OCI-LY3 (cell line): ENCODE results near the gene PREB.

Experiments used
- H2AFZ ChIP-seq: fragments of 200-600, 300-600 bp; shearing (Covaris generic); 2 replicates; pipeline ENCODE4 v1.6.0; 2014; ENCODE audit warnings: antibody characterized with exemption, low read depth, low read length
- H3K27ac ChIP-seq: fragments of 200-600, 300-600 bp; sonication (generic); 2 replicates; pipeline ENCODE4 v1.5.1; 2014; ENCODE audit warnings: mild to moderate bottlenecking, low read length, moderate library complexity, mixed read lengths
- H3K27me3 ChIP-seq: fragments of 200-600, 300-600 bp; sonication (generic); 2 replicates; pipeline ENCODE4 v1.6.1; 2014; ENCODE audit warnings: low read depth, low read length, mixed read lengths
- H3K36me3 ChIP-seq: fragments of 200-600, 300-600 bp; sonication (generic); replicated peaks from 2 replicates; pipeline ENCODE3; 2014; ENCODE audit warnings: low read depth, low read length, mixed read lengths
- H3K4me1 ChIP-seq: fragments of 300-600, 200-600 bp; sonication (generic); 2 replicates; pipeline ENCODE4 v1.6.1; 2014; ENCODE audit warnings: low read length, mixed read lengths
- H3K4me2 ChIP-seq: fragments of 200-600, 300-600 bp; sonication (generic); 2 replicates; pipeline ENCODE4 v1.6.1; 2014; ENCODE audit warnings: low read length, mixed read lengths
- H3K4me3 ChIP-seq: fragments of 300-600, 200-600 bp; sonication (generic); 2 replicates; pipeline ENCODE4 v1.5.1; 2014; ENCODE audit warnings: antibody characterized with exemption, mild to moderate bottlenecking, low read length, moderate library complexity
- H3K79me2 ChIP-seq: fragments of 300-600, 200-600 bp; shearing (Covaris generic); 2 replicates; pipeline ENCODE4 v1.6.1; 2014; ENCODE audit warnings: mild to moderate bottlenecking, low read length, mixed read lengths
- H3K9ac ChIP-seq: fragments of 300-600, 200-600 bp; shearing (Covaris generic); 2 replicates; pipeline ENCODE4 v1.6.0; 2014; ENCODE audit warnings: mild to moderate bottlenecking, low read length, moderate library complexity
- H3K9me3 ChIP-seq: fragments of 200-600, 300-600 bp; shearing (Covaris generic); 2 replicates; pipeline ENCODE4 v1.6.1; 2014; ENCODE audit warnings: low read length, mixed read lengths; ENCODE audit not compliant: insufficient read depth
- H4K20me1 ChIP-seq: fragments of 200-600, 300-600 bp; sonication (generic); 2 replicates; pipeline ENCODE4 v1.6.1; 2016; ENCODE audit warnings: low read length, mixed read lengths; ENCODE audit not compliant: insufficient read depth
- EZH2phosphoT487 ChIP-seq: fragments of 200-600 bp; shearing (Covaris generic); IDR thresholded peaks from 2 replicates; pipeline ENCODE4 v1.6.1; 2018; ENCODE audit warnings: antibody characterized with exemption, mixed run types, low read depth
- TF ChIP-seq, protein P1 (sequence below): fragments of 200-600, 300-600 bp; sonication (generic); IDR thresholded peaks from 2 replicates; pipeline ENCODE4 v1.5.1; 2014; ENCODE audit warnings: antibody characterized with exemption, low read length, low read depth

The PREB gene

DNA sequence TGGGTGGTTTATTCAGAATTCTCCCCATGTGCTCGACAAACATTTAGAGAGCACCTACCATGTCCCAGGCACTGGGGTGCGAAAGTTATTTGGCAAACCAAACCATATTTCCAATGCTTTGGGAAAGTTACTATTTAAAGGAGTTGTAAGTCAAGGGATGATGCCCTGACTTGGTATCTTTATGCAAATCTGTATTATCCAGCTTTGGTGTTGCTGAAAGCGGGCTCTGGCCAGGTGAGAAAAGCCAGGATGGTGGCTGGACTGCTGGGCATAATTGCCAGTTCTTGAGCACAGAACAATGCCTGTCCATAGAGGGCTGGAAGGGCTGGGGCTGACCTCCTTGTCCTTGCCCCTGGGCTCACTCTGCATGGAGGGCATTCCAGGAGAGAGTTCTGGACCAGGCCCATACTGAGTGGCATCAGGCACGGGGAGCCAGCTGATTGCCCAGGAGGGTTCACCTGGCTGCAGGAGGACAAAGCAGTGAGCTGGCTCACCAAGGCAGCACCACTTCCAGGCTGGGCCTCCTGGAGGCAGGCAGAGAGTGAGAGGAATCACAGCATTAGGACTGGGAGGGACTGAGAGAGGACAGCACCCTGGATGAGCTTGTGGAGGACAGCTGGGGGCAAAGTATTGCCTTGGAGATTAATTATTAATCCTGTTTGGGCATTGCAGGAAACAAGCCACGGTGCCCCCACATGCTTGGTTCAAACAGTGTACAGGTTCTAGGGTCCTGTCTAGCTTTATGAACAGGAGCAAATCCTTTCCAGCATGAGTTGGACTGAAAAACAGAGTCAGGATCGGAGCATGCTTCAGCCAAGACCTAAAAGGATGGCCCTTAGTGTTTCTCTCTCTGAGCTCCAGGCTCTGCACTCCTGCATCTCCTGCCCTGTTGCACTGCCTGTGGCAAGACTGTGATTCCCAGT is 40.7 kb downstream of the PREB start:
- no peaks in the 10 kb centered on the region for H3K36me3 ChIP-seq
- H3K27me3 ChIP-seq, result no peaks in the 10 kb centered on the region
- H3K27ac ChIP-seq, result no peak overlapping the region
- H3K9me3 ChIP-seq, result no peaks in the 10 kb centered on the region
- no peak overlapping the region for H3K4me3 ChIP-seq
- H4K20me1 ChIP-seq, result no peaks in the 10 kb centered on the region
- no peaks in the 10 kb centered on the region for H3K79me2 ChIP-seq
- H3K9ac ChIP-seq, result no peak overlapping the region
- no peak overlapping the region for H2AFZ ChIP-seq
- no peak overlapping the region for H3K4me2 ChIP-seq
- peaks cover 8% of the 10 kb centered on the region; the same call in 1 of the 2 replicates for H3K4me1 ChIP-seq
- no peak for TF ChIP-seq EZH2phosphoT487
- TF ChIP-seq, protein P1, sequence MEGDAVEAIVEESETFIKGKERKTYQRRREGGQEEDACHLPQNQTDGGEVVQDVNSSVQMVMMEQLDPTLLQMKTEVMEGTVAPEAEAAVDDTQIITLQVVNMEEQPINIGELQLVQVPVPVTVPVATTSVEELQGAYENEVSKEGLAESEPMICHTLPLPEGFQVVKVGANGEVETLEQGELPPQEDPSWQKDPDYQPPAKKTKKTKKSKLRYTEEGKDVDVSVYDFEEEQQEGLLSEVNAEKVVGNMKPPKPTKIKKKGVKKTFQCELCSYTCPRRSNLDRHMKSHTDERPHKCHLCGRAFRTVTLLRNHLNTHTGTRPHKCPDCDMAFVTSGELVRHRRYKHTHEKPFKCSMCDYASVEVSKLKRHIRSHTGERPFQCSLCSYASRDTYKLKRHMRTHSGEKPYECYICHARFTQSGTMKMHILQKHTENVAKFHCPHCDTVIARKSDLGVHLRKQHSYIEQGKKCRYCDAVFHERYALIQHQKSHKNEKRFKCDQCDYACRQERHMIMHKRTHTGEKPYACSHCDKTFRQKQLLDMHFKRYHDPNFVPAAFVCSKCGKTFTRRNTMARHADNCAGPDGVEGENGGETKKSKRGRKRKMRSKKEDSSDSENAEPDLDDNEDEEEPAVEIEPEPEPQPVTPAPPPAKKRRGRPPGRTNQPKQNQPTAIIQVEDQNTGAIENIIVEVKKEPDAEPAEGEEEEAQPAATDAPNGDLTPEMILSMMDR, result no peak

DNA sequence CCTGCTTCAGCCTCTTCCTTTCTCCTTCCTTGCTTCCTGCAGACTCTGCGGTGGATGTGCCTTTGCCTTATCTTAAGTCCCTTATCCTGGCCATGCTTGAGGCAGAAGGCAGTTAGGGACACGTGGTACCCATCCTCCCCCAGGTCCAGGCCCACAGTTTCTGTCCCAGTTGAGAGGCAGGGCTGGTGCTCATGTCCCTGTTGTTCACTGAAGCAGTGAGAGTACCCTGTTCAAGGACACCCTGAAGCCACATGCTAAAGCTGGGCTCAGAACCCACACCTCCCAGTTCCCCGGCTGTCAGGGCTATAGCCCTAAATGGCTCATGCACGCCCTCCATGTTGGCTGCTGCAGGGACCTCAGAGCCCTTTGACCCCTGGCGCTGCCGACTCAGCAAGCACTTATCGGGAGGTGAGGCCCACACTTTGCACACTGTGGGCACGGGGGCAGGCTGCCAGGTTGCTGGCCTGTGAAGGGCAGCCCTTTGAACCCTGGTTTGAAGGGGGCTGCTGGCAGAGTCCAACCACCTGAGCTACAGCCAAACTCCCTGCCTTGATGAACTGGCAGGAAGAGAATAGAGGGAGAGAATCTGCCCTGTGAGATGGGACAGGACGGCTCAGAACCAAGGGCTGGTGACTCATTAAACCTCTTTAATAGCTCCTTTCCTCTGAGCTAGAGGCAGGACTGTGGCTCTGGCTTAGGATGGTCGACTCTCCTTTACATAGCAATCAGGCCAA is 41.6 kb downstream of the PREB start:
- H3K79me2 ChIP-seq, result no peaks in the 10 kb centered on the region
- no peak overlapping the region for H3K4me2 ChIP-seq
- H3K27ac ChIP-seq, result no peak overlapping the region
- no peaks in the 10 kb centered on the region for H3K36me3 ChIP-seq
- no peak overlapping the region for H2AFZ ChIP-seq
- H4K20me1 ChIP-seq, result no peaks in the 10 kb centered on the region
- H3K27me3 ChIP-seq, result no peaks in the 10 kb centered on the region
- no peak overlapping the region for H3K9ac ChIP-seq
- TF ChIP-seq EZH2phosphoT487, result no peak
- TF ChIP-seq, protein P1, result no peak
- no peak overlapping the region for H3K4me3 ChIP-seq
- H3K9me3 ChIP-seq, result no peaks in the 10 kb centered on the region
- peaks cover 8% of the 10 kb centered on the region; the same call in 1 of the 2 replicates for H3K4me1 ChIP-seq

DNA sequence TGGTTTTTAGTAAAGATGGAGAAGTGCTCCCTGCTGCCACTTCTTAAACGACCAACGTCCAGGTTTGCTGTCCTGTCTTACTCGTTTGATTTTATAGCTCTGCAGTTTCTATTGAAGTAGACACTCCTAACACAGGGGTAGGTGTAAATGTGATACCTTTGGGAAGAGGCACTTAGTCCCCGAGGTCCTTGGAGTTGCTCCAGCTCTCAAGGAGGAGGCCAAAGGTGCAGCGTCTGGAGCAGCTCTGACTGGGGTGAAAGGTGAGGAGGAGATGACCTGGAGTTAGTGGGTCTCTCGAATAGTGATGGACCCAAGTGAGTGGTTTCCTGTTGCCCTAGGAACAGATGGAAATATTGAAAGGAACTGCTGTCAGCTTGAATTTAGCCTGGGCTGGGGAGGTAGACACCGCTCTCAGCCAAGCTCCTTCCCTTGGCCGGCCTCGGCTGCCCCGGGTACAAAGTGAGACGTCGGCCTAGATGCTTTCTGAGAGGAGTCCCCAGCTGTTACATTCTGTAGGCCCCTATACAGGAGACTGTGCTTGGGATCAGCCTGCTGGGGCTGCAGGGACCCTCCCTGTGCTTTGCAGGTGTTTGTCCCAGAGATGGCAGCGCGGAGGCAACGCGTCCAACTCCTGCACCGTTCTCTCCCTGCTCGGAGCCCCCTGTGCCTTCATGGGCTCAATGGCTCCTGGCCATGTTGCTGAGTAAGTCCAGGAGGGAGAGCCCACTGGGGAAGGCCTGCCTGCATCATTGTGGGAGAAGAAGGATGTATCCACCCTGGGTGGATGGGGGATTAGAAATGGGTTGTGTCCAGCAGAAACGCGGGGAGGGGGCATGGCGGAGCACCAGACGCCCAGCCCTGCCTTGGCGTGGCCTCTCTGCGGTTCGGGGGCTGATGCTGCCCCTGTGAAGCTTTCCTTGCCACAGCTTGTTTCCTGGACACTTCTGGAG is 42.4 kb downstream of the PREB start:
- no peaks in the 10 kb centered on the region for H3K9me3 ChIP-seq
- TF ChIP-seq, protein P1, result no peak
- TF ChIP-seq EZH2phosphoT487, result no peak
- H3K79me2 ChIP-seq, result no peaks in the 10 kb centered on the region
- peaks cover 12% of the 10 kb centered on the region for H3K4me1 ChIP-seq
- no peak overlapping the region for H3K9ac ChIP-seq
- no peaks in the 10 kb centered on the region for H3K27me3 ChIP-seq
- H2AFZ ChIP-seq, result no peak overlapping the region
- H3K27ac ChIP-seq, result no peak overlapping the region
- H3K36me3 ChIP-seq, result no peaks in the 10 kb centered on the region
- no peak overlapping the region for H3K4me3 ChIP-seq
- H4K20me1 ChIP-seq, result no peaks in the 10 kb centered on the region
- no peak overlapping the region for H3K4me2 ChIP-seq
